Neural crest cell (in vitro differentiated cells): ENCODE results near the gene WBP2. TPM values are rescaled to one million over a fixed set of nuclear protein-coding genes. Genes with fewer than 3 reads are reported as not detected.
A peak's percentile ranks its signal among the peaks of the same experiment; 100 is the strongest.

Experiments used
- DNase-seq: peaks from one replicate; pipeline ENCODE4 v3.0.0; 2021; ENCODE audit warnings: low read depth, mixed read lengths, low spot score
- H3K27ac Mint-ChIP-seq: one replicate; pipeline ENCODE4 v1.8.0; 2021; ENCODE audit warnings: mild to moderate bottlenecking, mixed read lengths; ENCODE audit not compliant: unreplicated experiment
- H3K27me3 Mint-ChIP-seq: 2 replicates; pipeline ENCODE4 v1.8.0; 2021; ENCODE audit warnings: low read depth, mild to moderate bottlenecking, mixed read lengths
- H3K36me3 Mint-ChIP-seq: 2 replicates; pipeline ENCODE4 v1.8.0; 2021; ENCODE audit warnings: low read depth, mild to moderate bottlenecking, mixed read lengths
- H3K4me1 Mint-ChIP-seq: 2 replicates; pipeline ENCODE4 v1.8.0; 2021; ENCODE audit warnings: mixed read lengths
- H3K4me3 Mint-ChIP-seq: one replicate; pipeline ENCODE4 v1.8.0; 2021; ENCODE audit warnings: mild to moderate bottlenecking, mixed read lengths
- H3K9me3 Mint-ChIP-seq: 2 replicates; pipeline ENCODE4 v1.8.0; 2021; ENCODE audit warnings: mixed read lengths
- CTCF ChIP-seq: fragments of 200-600 bp; sonication (generic); conservative IDR thresholded peaks from 2 replicates; pipeline ENCODE4 v1.5.0; 2021; ENCODE audit warnings: antibody characterized with exemption, mild to moderate bottlenecking
- total RNA-seq: library from RNA; stranded (reverse); gene quantifications from 2 replicates; pipeline ENCODE4 v1.2.1, GENCODE V29; 2021

The WBP2 gene
- total RNA-seq, 1 donor from 2014 or later = 49.3 TPM

- no peak within 1 kb of the TSS for H3K27ac Mint-ChIP-seq
- H3K4me3 Mint-ChIP-seq = peak within 1 kb of the TSS; percentile 38
- peaks cover 3% of the 10 kb centered on the region for H3K36me3 Mint-ChIP-seq
- H3K27me3 Mint-ChIP-seq = no peaks in the 10 kb centered on the region
- H3K4me1 Mint-ChIP-seq = peaks cover 9% of the 10 kb centered on the region
- no peak for DNase-seq
- H3K9me3 Mint-ChIP-seq = no peaks in the 10 kb centered on the region
- no peak for TF ChIP-seq CTCF
Measured at GRCh38 chr17:75843577-75844529, 11.3 kb downstream of the WBP2 start, which contains the start of gene UNC13D. UNC13D (minus strand) TSS chr17:75844404; CDS start chr17:75844337, 67 bp downstream.

- DNase-seq = no peak
- no peaks in the 10 kb centered on the region for H3K9me3 Mint-ChIP-seq
- H3K36me3 Mint-ChIP-seq = no peaks in the 10 kb centered on the region
- no peak overlapping the region for H3K27ac Mint-ChIP-seq
- H3K27me3 Mint-ChIP-seq = no peaks in the 10 kb centered on the region
- TF ChIP-seq CTCF = no peak
- peaks cover 9% of the 10 kb centered on the region for H3K4me1 Mint-ChIP-seq
- no peak overlapping the region for H3K4me3 Mint-ChIP-seq
Measured at GRCh38 chr17:75842963-75843576, 12.1 kb downstream of the WBP2 start.

- H3K36me3 Mint-ChIP-seq = no peaks in the 10 kb centered on the region
- peaks cover 9% of the 10 kb centered on the region for H3K4me1 Mint-ChIP-seq
- no peak for TF ChIP-seq CTCF
- no peak overlapping the region for H3K4me3 Mint-ChIP-seq
- H3K9me3 Mint-ChIP-seq = no peaks in the 10 kb centered on the region
- no peak for DNase-seq
- no peak overlapping the region for H3K27ac Mint-ChIP-seq
- H3K27me3 Mint-ChIP-seq = no peaks in the 10 kb centered on the region
Measured at GRCh38 chr17:75842411-75842810, 12.7 kb downstream of the WBP2 start.

GRCh38 chr17:75840799-75841164, 14.4 kb downstream of the WBP2 start:
- DNase-seq = no peak
- no peak for TF ChIP-seq CTCF
- H3K27me3 Mint-ChIP-seq = no peaks in the 10 kb centered on the region
- H3K4me1 Mint-ChIP-seq = peaks cover 6% of the 10 kb centered on the region
- H3K27ac Mint-ChIP-seq = no peak overlapping the region
- no peaks in the 10 kb centered on the region for H3K36me3 Mint-ChIP-seq
- H3K9me3 Mint-ChIP-seq = no peaks in the 10 kb centered on the region
- no peak overlapping the region for H3K4me3 Mint-ChIP-seq

GRCh38 chr17:75839942-75840798, 15.0 kb downstream of the WBP2 start:
- no peak overlapping the region for H3K4me3 Mint-ChIP-seq
- H3K27me3 Mint-ChIP-seq = no peaks in the 10 kb centered on the region
- H3K36me3 Mint-ChIP-seq = no peaks in the 10 kb centered on the region
- no peaks in the 10 kb centered on the region for H3K9me3 Mint-ChIP-seq
- no peak for TF ChIP-seq CTCF
- H3K4me1 Mint-ChIP-seq = no peaks in the 10 kb centered on the region
- DNase-seq = no peak
- no peak overlapping the region for H3K27ac Mint-ChIP-seq
